Activated CD8-positive, alpha-beta T cell treated with anti-CD3 and anti-CD28 coated beads, Interleukin-2, amount 10 ng/mL, durations not matched to agents 7 days and 5 days (primary cell): ENCODE data around the gene C16orf92. TPM values are rescaled to one million over a fixed set of nuclear protein-coding genes. Genes with fewer than 3 reads are reported as not detected.

Experiments
- total RNA-seq, 2 experiments: library from RNA; stranded (reverse); gene quantifications; one replicate each; pipeline ENCODE4 v1.2.3, GENCODE V29; 2021

Gene C16orf92
- total RNA-seq, 2 experiments from 2014 or later = not detected

Other genes starting within 250 kb of the C16orf92 start
- gene ZG16, start 244.9 kb upstream of the C16orf92 start, total RNA-seq = not detected
- 100 to 1,000 TPM; 229 to 233 TPM for gene KIF22, start 232.4 kb upstream of the C16orf92 start, total RNA-seq
- gene MAZ, start 216.7 kb upstream of the C16orf92 start, total RNA-seq = 100 to 1,000 TPM; 455 to 494 TPM
- under 1 TPM; 0.16 to 0.83 TPM for gene PRRT2, start 211.0 kb upstream of the C16orf92 start, total RNA-seq
- gene PAGR1, start 207.0 kb upstream of the C16orf92 start, total RNA-seq = 10 to 100 TPM; 39.1 TPM
- gene MVP, start 202.7 kb upstream of the C16orf92 start, total RNA-seq = 100 to 1,000 TPM; 122 to 125 TPM
- 10 to 100 TPM; 51.1 to 53.2 TPM for gene CDIPT, start 160.0 kb upstream of the C16orf92 start, total RNA-seq
- not detected for gene SEZ6L2, start 123.6 kb upstream of the C16orf92 start, total RNA-seq
- gene ASPHD1, start 122.7 kb upstream of the C16orf92 start, total RNA-seq = under 1 TPM in 1 of 2 experiments, not detected in 1; 0.24 TPM
- gene KCTD13, start 97.0 kb upstream of the C16orf92 start, total RNA-seq = 10 to 100 TPM; 33.8 to 35.5 TPM
- 10 to 100 TPM; 57.8 to 61.0 TPM for gene TMEM219, start 61.1 kb upstream of the C16orf92 start, total RNA-seq
- 10 to 100 TPM; 48.9 to 49.8 TPM for gene TAOK2, start 49.3 kb upstream of the C16orf92 start, total RNA-seq
- gene HIRIP3, start 27.6 kb upstream of the C16orf92 start, total RNA-seq = 10 to 100 TPM; 46.4 to 47.3 TPM
- gene INO80E, start 27.0 kb upstream of the C16orf92 start, total RNA-seq = 100 to 1,000 TPM; 104 to 117 TPM
- under 1 TPM in 1 of 2 experiments, not detected in 1; 0.34 TPM for gene DOC2A, start 12.2 kb upstream of the C16orf92 start, total RNA-seq
- gene TLCD3B, start 8.1 kb downstream of the C16orf92 start, total RNA-seq = 1 to 10 TPM; 4.6 TPM
- 1,000 to 10,000 TPM; 1,738 to 1,843 TPM for gene ALDOA, start 42.6 kb downstream of the C16orf92 start, total RNA-seq
- 100 to 1,000 TPM; 157 TPM for gene PPP4C, start 52.8 kb downstream of the C16orf92 start, total RNA-seq
- 1 to 10 TPM; 1.3 TPM for gene TBX6, start 68.7 kb downstream of the C16orf92 start, total RNA-seq
- 10 to 100 TPM; 29.4 to 34.5 TPM for gene YPEL3, start 73.0 kb downstream of the C16orf92 start, total RNA-seq
- 10 to 100 TPM; 10.5 to 12.6 TPM for gene GDPD3, start 90.3 kb downstream of the C16orf92 start, total RNA-seq
- gene MAPK3, start 100.0 kb downstream of the C16orf92 start, total RNA-seq = 10 to 100 TPM; 83.5 to 93.7 TPM
- 1,000 to 10,000 TPM; 1,875 to 1,983 TPM for gene CORO1A, start 160.4 kb downstream of the C16orf92 start, total RNA-seq
- gene BOLA2B, start 170.5 kb downstream of the C16orf92 start, total RNA-seq = 100 to 1,000 TPM; 205 to 212 TPM
- gene SLX1A, start 170.7 kb downstream of the C16orf92 start, total RNA-seq = 100 to 1,000 TPM; 115 to 123 TPM
- gene SULT1A3, start 176.1 kb downstream of the C16orf92 start, total RNA-seq = 10 to 100 TPM; 28.9 to 32.8 TPM
- 10 to 100 TPM; 12.6 to 24.3 TPM for gene NPIPB13, start 225.3 kb downstream of the C16orf92 start, total RNA-seq